ENCODE measurements around the gene KRT82.

DNA sequence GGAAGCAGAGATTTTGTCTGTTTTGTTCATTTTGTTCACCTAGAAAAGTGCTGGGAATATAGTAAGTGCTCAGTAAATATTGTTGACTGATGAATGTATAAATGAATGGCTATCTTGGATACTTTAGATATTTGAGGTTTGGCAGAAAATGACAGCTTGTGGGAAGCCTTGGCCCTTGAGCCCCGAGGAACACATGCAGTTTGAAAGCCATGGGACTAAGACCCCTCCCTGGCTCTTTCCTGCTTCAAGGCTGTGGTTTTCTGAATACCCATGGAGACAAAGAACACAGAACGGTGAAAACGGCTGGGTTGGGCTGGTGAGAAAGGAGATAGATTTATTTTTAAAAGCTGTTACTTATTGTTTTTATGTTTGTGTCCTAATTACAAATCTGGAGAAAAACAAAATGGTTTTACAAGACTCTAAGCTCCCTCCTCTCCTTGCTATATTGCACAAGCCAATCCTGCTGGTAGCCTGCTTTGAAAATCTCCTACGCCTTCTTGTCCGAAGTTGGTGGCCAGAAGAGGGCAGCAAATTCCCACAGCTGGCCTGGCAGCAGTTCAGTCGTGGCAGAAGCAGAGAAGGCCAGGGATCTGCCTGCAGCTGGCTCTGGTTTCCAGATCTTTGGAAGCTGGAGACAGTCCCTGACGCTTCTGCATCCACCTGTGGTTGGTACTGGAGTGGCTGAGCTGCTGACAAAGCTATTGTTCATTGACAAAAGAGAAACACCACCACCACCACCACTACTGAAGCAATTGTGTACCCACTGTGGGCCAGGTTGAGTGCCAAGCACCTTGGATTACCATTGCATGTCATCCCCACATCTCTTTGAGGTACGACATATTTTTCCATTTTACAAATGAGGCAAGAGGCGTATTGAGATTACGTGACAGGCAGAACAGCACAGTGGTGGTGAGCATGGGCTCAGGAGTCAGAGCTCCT is 33.6 kb downstream of the KRT82 start:
- TF ChIP-seq, protein P1, sequence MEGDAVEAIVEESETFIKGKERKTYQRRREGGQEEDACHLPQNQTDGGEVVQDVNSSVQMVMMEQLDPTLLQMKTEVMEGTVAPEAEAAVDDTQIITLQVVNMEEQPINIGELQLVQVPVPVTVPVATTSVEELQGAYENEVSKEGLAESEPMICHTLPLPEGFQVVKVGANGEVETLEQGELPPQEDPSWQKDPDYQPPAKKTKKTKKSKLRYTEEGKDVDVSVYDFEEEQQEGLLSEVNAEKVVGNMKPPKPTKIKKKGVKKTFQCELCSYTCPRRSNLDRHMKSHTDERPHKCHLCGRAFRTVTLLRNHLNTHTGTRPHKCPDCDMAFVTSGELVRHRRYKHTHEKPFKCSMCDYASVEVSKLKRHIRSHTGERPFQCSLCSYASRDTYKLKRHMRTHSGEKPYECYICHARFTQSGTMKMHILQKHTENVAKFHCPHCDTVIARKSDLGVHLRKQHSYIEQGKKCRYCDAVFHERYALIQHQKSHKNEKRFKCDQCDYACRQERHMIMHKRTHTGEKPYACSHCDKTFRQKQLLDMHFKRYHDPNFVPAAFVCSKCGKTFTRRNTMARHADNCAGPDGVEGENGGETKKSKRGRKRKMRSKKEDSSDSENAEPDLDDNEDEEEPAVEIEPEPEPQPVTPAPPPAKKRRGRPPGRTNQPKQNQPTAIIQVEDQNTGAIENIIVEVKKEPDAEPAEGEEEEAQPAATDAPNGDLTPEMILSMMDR (IDR thresholded peaks at IDR 0.05; ENCODE audit: low read length) = peak; percentile 70
- no peak for TF ChIP-seq EZH2 (optimal IDR thresholded peaks at IDR 0.05; ENCODE audit: low read depth, low read length)
- no peak for TF ChIP-seq EZH2phosphoT487 (IDR thresholded peaks at IDR 0.05; ENCODE audit: low read length)
